NCI-H226 (cell line): Measurements from ENCODE around the gene PCARE.
A peak's percentile ranks its signal among the peaks of the same experiment; 100 is the strongest.

ENCODE experiments used
- DNase-seq: peaks from one replicate; pipeline ENCODE4 v3.0.0-alpha.2; 2015

The PCARE gene

DNA sequence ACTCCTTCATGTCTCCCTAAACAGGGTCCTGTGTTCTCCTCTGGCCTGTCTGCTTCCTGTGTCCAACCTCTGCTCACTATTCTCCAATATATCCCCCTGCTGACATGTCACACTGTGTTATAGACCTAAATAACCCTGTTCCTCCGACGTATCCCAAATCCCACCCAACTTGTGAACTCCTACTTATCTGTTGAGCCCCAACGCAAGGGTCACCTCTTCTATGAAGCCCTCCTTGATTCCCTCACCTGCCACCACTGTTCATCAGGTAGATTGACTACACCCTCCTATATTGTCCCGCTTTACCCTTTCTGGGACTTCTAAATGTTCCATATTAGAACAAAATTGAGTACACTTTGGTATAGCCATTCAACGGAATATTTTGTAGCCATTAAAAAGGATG lies 42.1 kb downstream of the PCARE start:
- DNase-seq = no peak

- DNase-seq = no peak
These were observed 43.3 kb downstream of the PCARE start for GRCh38 chr2:29031046-29031445.

GRCh38 chr2:29025711-29026110 lies 48.6 kb downstream of the PCARE start:
- DNase-seq = no peak

- DNase-seq = no peak
These were observed 49.4 kb downstream of the PCARE start for GRCh38 chr2:29024882-29025430.

- DNase-seq = no peak
These were observed 51.1 kb downstream of the PCARE start for GRCh38 chr2:29023188-29023587.

DNA sequence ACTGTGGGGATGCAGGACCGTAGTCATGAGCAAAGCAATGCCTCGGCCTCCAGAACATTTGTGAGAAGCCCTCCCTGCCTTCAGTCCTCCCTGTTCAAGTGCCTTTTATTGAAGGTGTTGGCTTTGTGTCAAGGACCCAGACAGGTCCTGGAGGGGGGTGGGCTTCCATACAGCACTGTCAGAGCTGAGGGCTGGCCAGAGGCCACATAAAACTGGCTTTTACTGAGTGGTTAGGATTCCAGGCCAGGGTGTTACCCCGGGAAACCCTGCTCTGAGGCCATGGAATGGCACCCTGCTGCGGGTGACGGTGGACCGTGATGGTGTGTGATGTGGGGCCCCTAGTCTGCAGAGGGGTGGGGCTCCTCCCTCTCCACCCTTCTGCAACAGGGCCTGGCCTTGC lies 51.6 kb downstream of the PCARE start:
- no peak for DNase-seq

GRCh38 chr2:29021886-29022285 lies 52.4 kb downstream of the PCARE start:
- DNase-seq = no peak

DNA sequence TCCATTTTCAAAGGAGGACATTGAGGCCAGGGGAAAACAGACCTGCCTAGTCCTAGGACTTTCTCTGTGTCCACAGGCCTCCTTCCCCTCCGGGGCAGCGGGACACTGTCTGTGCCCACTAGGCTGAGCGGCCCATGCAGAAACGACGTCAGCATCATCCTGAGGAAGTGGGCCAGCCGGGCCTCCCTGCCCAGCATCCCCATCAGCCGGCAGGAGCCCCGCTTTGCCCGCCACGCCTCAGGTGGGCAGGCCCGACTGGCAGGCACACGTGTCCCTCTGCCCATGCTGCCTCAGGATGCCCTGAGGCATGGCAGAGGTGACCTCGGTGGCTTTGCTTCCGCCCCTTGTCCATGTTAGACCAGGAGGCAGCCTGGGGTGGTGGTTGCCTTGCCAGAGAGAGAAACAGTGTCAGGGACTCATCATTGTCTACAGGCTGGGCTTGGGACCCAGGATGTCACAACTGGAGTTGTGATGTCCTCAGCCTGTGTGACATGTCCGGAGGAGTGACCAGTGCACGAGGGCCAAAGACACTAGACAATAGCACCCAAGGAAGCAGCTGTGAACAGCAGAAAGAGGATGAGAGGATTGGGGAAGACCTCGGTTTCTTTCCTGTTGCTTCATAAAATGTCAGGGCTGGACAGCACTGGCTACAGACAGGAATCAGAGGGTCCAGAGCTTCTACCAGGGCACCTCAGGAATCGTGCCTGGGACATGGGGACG lies 56.4 kb downstream of the PCARE start:
- no peak for DNase-seq

GRCh38 chr2:29016504-29016903 lies 57.8 kb downstream of the PCARE start:
- DNase-seq = no peak

DNA sequence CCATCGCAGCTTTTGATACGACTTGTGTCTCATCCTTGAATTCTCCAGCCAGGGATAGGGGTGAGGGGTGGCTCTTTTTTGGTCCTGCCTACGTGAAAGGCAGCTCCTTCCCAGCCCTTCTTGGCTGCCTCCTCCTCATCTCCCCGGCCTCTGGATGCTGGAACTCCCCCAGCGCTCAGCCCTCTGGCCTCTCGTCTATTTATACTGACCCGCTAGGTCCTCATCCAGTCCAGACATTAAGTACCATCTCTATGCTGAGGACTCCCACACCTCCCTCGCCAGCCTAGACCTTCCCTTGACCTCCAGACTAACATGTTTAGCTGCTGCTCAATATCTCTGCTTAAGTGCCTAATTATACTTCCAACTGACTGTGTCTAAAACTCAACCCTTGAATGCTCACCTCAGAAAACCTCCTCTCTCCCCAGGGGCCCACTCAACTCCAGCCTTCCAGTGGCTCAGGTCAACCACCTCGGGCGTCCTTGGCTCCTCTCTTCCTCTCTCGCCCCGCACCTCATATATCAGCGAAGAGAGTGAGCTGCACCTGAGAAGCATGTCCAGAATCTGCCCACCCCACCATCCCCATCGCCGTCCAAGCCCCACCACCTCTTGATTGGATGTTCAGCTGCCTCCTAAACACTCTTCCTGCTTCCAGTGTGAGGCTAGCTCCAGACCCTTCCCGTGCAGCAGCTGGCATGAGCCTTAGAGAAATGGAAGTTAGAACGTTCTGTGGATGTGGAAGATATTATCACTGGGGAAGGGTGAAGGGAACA lies 58.4 kb downstream of the PCARE start:
- no peak for DNase-seq

- peak; percentile 52 for DNase-seq
These were observed 59.4 kb downstream of the PCARE start for GRCh38 chr2:29014811-29015421.

- DNase-seq = no peak
These were observed 60.0 kb downstream of the PCARE start for GRCh38 chr2:29014331-29014730.

- DNase-seq = no peak
These were observed 61.1 kb downstream of the PCARE start for GRCh38 chr2:29013057-29013780.

- DNase-seq = no peak
These were observed 62.1 kb downstream of the PCARE start for GRCh38 chr2:29012211-29012681.
